Measurements from ENCODE around the gene TSC2. TPM values are rescaled to one million over a fixed set of nuclear protein-coding genes. Genes with fewer than 3 reads are reported as not detected.

TSC2 gene
- total and polyA plus RNA-seq, 5 donors from 2014 or later = 22.7 to 133 (median 26.6) TPM

DNA sequence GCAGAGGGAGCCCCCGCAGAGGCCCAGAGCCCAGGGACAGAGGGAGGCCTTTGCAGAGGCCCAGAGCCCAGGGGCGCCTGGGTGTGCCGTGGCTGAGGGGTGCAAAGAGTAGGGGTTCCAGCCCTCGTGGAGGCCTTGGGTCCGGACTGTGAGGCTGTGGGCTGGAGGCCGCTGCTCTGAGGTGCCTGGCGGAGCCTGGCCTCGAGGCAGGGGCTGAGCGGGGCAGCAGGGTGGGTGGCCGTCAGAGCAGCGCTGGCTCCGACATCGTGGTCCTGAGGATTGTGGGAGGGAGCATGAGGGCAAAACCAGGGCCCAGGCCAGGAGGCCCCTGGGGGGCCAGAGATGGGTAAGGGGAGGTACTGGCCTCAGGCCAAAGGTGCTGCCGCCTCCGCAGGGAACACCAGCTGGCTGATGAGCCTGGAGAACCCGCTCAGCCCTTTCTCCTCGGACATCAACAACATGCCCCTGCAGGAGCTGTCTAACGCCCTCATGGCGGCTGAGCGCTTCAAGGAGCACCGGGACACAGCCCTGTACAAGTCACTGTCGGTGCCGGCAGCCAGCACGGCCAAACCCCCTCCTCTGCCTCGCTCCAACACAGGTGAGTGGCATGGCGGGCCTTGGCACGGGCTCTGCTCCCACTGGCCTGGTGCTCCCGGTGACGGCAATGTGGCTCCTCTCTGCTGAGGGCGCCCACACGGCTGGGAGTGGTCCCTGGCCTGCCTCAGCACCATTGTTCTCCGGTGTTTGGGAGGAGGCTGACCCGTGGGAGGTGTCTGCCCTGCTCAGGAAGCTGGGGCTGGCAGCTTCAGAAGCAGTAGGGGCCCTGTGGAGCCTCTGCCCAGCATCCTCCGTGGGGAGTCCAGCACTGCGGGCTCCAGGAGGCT is 33.7 kb downstream of the TSC2 start:
- Histone ChIP-seq H3K36me3 (ENCODE audit: control insufficient read depth, insufficient read depth, low read length) (peaks cover 14% of the 10 kb centered on the region), H3K27me3 (ENCODE audit: control insufficient read depth, insufficient read depth, low read length) (no peaks in the 10 kb centered on the region), H3K4me1 (ENCODE audit: control insufficient read depth, insufficient read depth, low read length, poor library complexity, severe bottlenecking) (no peaks in the 10 kb centered on the region), H3K4me3 (ENCODE audit: low read depth, low read length) (no peak overlapping the region), H3K27ac (ENCODE audit: insufficient read depth, low read length, poor library complexity, severe bottlenecking) (no peak overlapping the region), H3K9me3 (ENCODE audit: control insufficient read depth in 2 of 2, low read length in 2 of 2) (no peaks in the 10 kb centered on the region)
- Mint-ChIP-seq H3K4me3 (no peak overlapping the region), H3K36me3 (peaks cover 4% of the 10 kb centered on the region), H3K4me1 (no peaks in the 10 kb centered on the region), H3K9me3 (no peaks in the 10 kb centered on the region), H3K27ac (no peak overlapping the region), H3K27me3 (no peaks in the 10 kb centered on the region)
- DNase-seq (no peak), ATAC-seq (ENCODE audit: low read depth in 2 of 2) (no peak)

DNA sequence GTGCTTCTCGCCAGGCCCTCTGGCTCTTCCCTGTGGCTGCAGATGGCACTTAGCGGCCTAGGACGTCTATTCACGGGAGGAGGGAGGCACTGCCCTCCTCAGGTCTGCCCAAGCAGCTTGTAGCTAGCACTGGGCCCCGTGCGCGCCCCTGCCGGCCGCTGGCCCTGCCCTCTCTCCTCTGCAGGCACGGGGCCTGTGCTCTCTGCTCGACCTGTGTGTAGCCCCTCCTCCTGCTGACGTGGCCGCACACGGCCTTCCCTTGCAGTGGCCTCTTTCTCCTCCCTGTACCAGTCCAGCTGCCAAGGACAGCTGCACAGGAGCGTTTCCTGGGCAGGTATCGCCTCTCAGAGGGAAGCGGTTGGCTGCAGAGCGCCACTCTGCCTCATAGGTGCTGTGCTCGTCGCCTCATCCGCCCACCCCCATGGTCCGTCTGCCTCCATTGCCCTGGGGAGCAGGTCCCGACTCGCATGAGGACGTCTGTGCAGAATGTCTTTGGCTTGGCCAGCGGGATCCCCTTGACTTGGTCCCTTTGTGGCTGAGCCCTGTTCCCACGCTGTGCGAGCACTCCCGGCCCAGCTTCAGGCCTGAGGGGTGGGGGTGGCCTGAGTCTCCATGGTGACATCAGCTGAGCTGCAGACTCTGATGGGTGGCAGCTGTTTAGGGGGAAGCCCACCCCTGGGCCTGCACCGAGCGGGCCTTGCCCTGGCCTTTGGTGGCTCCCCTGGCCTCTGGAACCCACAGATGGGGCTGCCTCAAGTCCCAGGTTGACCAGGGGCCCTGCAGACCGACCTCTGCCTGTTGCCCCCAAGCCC is 34.6 kb downstream of the TSC2 start:
- Mint-ChIP-seq H3K4me1 (no peaks in the 10 kb centered on the region), H3K9me3 (no peaks in the 10 kb centered on the region), H3K27me3 (no peaks in the 10 kb centered on the region), H3K27ac (no peak overlapping the region), H3K36me3 (peaks cover 4% of the 10 kb centered on the region), H3K4me3 (no peak overlapping the region)
- Histone ChIP-seq H3K27me3 (ENCODE audit: control insufficient read depth, insufficient read depth, low read length) (no peaks in the 10 kb centered on the region), H3K4me1 (ENCODE audit: control insufficient read depth, insufficient read depth, low read length, poor library complexity, severe bottlenecking) (no peaks in the 10 kb centered on the region), H3K9me3 (ENCODE audit: control insufficient read depth in 2 of 2, low read length in 2 of 2) (no peaks in the 10 kb centered on the region), H3K36me3 (ENCODE audit: control insufficient read depth, insufficient read depth, low read length) (peaks cover 17% of the 10 kb centered on the region), H3K4me3 (ENCODE audit: low read depth, low read length) (no peak overlapping the region), H3K27ac (ENCODE audit: insufficient read depth, low read length, poor library complexity, severe bottlenecking) (no peak overlapping the region)
- ATAC-seq (ENCODE audit: low read depth in 2 of 2) = no peak
- no peak for DNase-seq

DNA sequence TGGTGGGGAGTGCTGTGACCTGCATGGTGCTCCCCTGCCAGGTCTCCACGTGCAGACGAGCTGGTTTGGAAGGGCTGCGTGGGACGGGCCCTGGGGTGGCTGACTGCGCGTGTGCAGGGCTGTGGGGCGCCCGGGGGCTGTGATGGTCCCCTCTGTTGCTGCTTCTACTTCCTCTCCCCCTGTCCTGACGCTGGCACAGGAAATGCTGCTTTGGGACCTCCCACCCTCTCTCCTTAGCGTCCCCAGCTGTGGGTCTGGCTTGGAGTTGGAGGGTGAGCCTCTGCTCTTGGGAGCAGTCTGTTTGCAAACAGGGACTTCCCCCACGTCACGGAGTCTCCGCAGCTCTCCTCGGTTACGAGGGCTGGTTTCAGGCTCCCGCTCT is 35.2 kb downstream of the TSC2 start:
- ATAC-seq (ENCODE audit: low read depth in 2 of 2) (no peak), DNase-seq (no peak)
- peaks cover 4% of the 10 kb centered on the region for H3K36me3 Mint-ChIP-seq
- H3K4me3 Mint-ChIP-seq = no peak overlapping the region
- Histone ChIP-seq H3K4me3 (ENCODE audit: low read depth, low read length) (no peak overlapping the region), H3K27me3 (ENCODE audit: control insufficient read depth, insufficient read depth, low read length) (no peaks in the 10 kb centered on the region), H3K4me1 (ENCODE audit: control insufficient read depth, insufficient read depth, low read length, poor library complexity, severe bottlenecking) (no peaks in the 10 kb centered on the region), H3K36me3 (ENCODE audit: control insufficient read depth, insufficient read depth, low read length) (peaks cover 17% of the 10 kb centered on the region), H3K9me3 (ENCODE audit: control insufficient read depth in 2 of 2, low read length in 2 of 2) (no peaks in the 10 kb centered on the region), H3K27ac (ENCODE audit: insufficient read depth, low read length, poor library complexity, severe bottlenecking) (no peak overlapping the region)
- H3K27ac Mint-ChIP-seq = no peak overlapping the region
- H3K4me1 Mint-ChIP-seq = no peaks in the 10 kb centered on the region
- H3K27me3 Mint-ChIP-seq = no peaks in the 10 kb centered on the region
- no peaks in the 10 kb centered on the region for H3K9me3 Mint-ChIP-seq

DNA sequence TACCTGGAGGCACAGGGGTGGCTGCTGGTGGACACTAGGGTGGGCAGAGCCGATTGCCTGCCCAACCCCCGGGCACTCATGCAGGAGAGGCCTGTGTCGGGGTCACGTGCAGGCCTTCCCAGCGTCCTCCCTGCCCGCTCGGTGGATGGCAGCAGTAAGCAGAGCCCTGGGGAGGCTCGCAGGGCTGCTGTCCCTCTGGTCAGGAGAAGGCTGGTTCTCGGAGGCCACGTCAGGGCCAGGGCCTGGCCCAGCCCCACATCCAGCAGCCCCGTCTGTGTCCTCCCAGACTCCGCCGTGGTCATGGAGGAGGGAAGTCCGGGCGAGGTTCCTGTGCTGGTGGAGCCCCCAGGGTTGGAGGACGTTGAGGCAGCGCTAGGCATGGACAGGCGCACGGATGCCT is 35.6 kb downstream of the TSC2 start:
- H3K4me1 Mint-ChIP-seq = no peaks in the 10 kb centered on the region
- Histone ChIP-seq H3K36me3 (ENCODE audit: control insufficient read depth, insufficient read depth, low read length) (peaks cover 17% of the 10 kb centered on the region), H3K4me3 (ENCODE audit: low read depth, low read length) (no peak overlapping the region), H3K27ac (ENCODE audit: insufficient read depth, low read length, poor library complexity, severe bottlenecking) (no peak overlapping the region), H3K9me3 (ENCODE audit: control insufficient read depth in 2 of 2, low read length in 2 of 2) (no peaks in the 10 kb centered on the region), H3K27me3 (ENCODE audit: control insufficient read depth, insufficient read depth, low read length) (no peaks in the 10 kb centered on the region), H3K4me1 (ENCODE audit: control insufficient read depth, insufficient read depth, low read length, poor library complexity, severe bottlenecking) (no peaks in the 10 kb centered on the region)
- ATAC-seq (ENCODE audit: low read depth in 2 of 2) = no peak
- H3K36me3 Mint-ChIP-seq = peaks cover 4% of the 10 kb centered on the region
- H3K9me3 Mint-ChIP-seq = no peaks in the 10 kb centered on the region
- H3K4me3 Mint-ChIP-seq = no peak overlapping the region
- DNase-seq = no peak
- no peak overlapping the region for H3K27ac Mint-ChIP-seq
- no peaks in the 10 kb centered on the region for H3K27me3 Mint-ChIP-seq

DNA sequence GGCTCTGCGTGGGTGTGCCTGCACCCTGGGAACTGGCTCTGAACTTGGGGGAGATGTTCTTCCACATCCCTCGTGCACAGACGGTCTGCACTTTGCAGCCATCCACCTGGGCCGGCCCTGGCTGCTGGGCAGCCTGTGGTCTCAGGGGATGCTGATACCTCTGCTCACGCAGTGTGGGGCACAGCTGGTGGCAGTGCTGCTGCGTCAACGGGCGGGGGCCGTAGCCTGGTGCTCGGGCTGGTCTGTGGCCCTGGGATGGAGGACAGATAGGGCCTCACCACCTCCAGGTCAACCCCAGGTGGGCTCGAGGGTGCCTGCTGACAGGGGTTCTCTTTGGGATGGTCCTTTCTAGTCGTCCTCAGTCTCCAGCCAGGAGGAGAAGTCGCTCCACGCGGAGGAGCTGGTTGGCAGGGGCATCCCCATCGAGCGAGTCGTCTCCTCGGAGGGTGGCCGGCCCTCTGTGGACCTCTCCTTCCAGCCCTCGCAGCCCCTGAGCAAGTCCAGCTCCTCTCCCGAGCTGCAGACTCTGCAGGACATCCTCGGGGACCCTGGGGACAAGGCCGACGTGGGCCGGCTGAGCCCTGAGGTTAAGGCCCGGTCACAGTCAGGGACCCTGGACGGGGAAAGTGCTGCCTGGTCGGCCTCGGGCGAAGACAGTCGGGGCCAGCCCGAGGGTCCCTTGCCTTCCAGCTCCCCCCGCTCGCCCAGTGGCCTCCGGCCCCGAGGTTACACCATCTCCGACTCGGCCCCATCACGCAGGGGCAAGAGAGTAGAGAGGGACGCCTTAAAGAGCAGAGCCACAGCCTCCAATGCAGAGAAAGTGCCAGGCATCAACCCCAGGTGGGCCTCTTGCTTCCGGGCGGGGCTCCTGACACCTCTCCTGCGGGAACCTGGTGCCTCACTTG is 36.3 kb downstream of the TSC2 start:
- Mint-ChIP-seq H3K4me3 (no peak overlapping the region), H3K27me3 (no peaks in the 10 kb centered on the region), H3K4me1 (no peaks in the 10 kb centered on the region), H3K27ac (no peak overlapping the region), H3K36me3 (peaks cover 4% of the 10 kb centered on the region), H3K9me3 (no peaks in the 10 kb centered on the region)
- DNase-seq = no peak
- Histone ChIP-seq H3K36me3 (ENCODE audit: control insufficient read depth, insufficient read depth, low read length) (peaks cover 22% of the 10 kb centered on the region), H3K27me3 (ENCODE audit: control insufficient read depth, insufficient read depth, low read length) (no peaks in the 10 kb centered on the region), H3K9me3 (ENCODE audit: control insufficient read depth in 2 of 2, low read length in 2 of 2) (no peaks in the 10 kb centered on the region), H3K4me3 (ENCODE audit: low read depth, low read length) (no peak overlapping the region), H3K4me1 (ENCODE audit: control insufficient read depth, insufficient read depth, low read length, poor library complexity, severe bottlenecking) (no peaks in the 10 kb centered on the region), H3K27ac (ENCODE audit: insufficient read depth, low read length, poor library complexity, severe bottlenecking) (no peak overlapping the region)
- ATAC-seq (ENCODE audit: low read depth in 2 of 2) = no peak

DNA sequence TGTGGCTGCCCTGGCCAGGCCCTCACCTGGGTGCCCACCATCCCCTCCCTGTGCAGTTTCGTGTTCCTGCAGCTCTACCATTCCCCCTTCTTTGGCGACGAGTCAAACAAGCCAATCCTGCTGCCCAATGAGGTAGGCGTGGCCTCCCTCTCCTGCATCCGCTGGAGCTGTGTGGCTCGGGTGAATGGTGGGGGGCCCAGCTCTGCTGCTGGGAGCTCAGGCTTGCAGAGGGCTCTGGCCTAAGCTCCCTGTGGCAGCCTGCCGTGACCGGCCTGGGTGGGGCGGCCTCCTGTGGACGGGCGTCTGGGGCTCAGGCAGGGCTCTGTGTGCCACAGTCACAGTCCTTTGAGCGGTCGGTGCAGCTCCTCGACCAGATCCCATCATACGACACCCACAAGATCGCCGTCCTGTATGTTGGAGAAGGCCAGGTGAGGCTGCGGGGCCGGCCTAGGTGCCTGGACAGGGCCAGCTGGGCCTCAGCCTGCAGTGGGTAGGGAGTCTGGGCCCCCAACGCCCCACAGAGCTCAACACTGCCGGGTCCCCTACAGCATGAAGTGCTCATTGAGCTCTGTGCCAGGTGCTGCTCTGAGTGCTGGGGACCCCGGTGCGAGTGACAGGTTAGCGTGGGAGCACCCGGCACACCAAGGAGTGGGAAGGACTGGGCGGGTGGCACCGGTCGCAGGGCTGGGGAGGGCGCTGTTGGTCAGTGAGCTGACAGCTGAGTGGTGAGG is 37.3 kb downstream of the TSC2 start:
- no peaks in the 10 kb centered on the region for H3K9me3 Mint-ChIP-seq

DNA sequence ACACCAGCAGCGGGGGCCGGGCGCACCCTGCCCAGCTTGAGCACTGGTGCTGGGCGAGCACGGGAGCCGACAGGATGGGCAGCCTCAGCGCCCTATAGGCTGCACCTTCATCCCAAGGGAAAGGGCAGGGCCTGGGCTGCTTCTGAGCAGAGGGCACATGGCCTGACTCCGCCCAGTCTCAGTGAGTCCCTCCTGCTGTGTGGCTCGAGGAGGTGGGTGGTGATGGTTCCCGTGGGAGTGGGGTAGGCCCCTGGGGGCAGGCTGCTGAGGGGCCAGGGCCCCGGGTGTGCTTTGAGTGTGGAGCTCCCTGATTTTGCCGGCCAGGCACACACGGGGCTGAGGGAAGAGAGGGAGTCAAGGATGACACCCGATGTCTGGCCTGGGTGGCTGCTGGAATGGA is 37.9 kb downstream of the TSC2 start:
- no peak overlapping the region for H3K4me3 Mint-ChIP-seq
- no peaks in the 10 kb centered on the region for H3K27me3 Mint-ChIP-seq
- no peak overlapping the region for H3K27ac ChIP-seq (ENCODE audit: insufficient read depth, low read length, poor library complexity, severe bottlenecking)
- peaks cover 4% of the 10 kb centered on the region for H3K36me3 Mint-ChIP-seq
- no peak overlapping the region for H3K4me3 ChIP-seq (ENCODE audit: low read depth, low read length)
- H3K9me3 ChIP-seq (ENCODE audit: control insufficient read depth in 2 of 2, low read length in 2 of 2) = no peaks in the 10 kb centered on the region
- no peaks in the 10 kb centered on the region for H3K4me1 ChIP-seq (ENCODE audit: control insufficient read depth, insufficient read depth, low read length, poor library complexity, severe bottlenecking)
- no peak for ATAC-seq (ENCODE audit: low read depth in 2 of 2)
- no peak overlapping the region for H3K27ac Mint-ChIP-seq
- no peaks in the 10 kb centered on the region for H3K4me1 Mint-ChIP-seq
- H3K36me3 ChIP-seq (ENCODE audit: control insufficient read depth, insufficient read depth, low read length) = peaks cover 19% of the 10 kb centered on the region
- DNase-seq = no peak
- H3K27me3 ChIP-seq (ENCODE audit: control insufficient read depth, insufficient read depth, low read length) = no peaks in the 10 kb centered on the region
- no peaks in the 10 kb centered on the region for H3K9me3 Mint-ChIP-seq

More for the DNA sequence above, 37.3 kb downstream of the TSC2 start:
- Histone ChIP-seq H3K4me3 (ENCODE audit: low read depth, low read length) (no peak overlapping the region), H3K27me3 (ENCODE audit: control insufficient read depth, insufficient read depth, low read length) (no peaks in the 10 kb centered on the region), H3K4me1 (ENCODE audit: control insufficient read depth, insufficient read depth, low read length, poor library complexity, severe bottlenecking) (no peaks in the 10 kb centered on the region), H3K9me3 (ENCODE audit: control insufficient read depth in 2 of 2, low read length in 2 of 2) (no peaks in the 10 kb centered on the region), H3K27ac (ENCODE audit: insufficient read depth, low read length, poor library complexity, severe bottlenecking) (no peak overlapping the region), H3K36me3 (ENCODE audit: control insufficient read depth, insufficient read depth, low read length) (peaks cover 19% of the 10 kb centered on the region)
- Mint-ChIP-seq H3K36me3 (peaks cover 4% of the 10 kb centered on the region), H3K4me1 (no peaks in the 10 kb centered on the region), H3K27ac (no peak overlapping the region), H3K4me3 (no peak overlapping the region), H3K27me3 (no peaks in the 10 kb centered on the region)
- ATAC-seq (ENCODE audit: low read depth in 2 of 2) = no peak
- no peak for DNase-seq
